ENCODE data around the gene C1QTNF12.
A peak's percentile ranks its signal among the peaks of the same experiment; 100 is the strongest.
"Not testable (repeated sequence)": the region's sequence is repeated elsewhere in the genome, so short reads cannot be mapped to it uniquely, and the experiment has no call there.

Gene C1QTNF12

DNA sequence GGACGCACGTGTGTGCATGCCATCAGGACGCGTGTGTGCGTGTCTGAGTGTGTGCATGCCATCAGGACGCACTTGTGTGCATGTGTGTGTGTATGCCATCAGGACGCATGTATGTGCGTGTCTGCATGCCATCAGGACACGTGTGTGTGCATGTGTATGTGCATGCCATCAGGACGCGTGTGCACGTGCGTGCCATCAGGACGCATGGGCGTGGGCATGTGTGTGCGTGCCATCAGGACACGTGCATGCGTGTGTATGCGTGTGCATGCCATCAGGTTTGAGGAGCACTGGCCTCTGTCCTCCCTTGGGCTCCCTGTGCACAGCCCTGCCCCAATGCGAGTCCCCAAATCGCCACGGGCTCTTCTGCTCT lies 12.6 kb upstream of the C1QTNF12 start:
- no peak for DNase-seq

DNA sequence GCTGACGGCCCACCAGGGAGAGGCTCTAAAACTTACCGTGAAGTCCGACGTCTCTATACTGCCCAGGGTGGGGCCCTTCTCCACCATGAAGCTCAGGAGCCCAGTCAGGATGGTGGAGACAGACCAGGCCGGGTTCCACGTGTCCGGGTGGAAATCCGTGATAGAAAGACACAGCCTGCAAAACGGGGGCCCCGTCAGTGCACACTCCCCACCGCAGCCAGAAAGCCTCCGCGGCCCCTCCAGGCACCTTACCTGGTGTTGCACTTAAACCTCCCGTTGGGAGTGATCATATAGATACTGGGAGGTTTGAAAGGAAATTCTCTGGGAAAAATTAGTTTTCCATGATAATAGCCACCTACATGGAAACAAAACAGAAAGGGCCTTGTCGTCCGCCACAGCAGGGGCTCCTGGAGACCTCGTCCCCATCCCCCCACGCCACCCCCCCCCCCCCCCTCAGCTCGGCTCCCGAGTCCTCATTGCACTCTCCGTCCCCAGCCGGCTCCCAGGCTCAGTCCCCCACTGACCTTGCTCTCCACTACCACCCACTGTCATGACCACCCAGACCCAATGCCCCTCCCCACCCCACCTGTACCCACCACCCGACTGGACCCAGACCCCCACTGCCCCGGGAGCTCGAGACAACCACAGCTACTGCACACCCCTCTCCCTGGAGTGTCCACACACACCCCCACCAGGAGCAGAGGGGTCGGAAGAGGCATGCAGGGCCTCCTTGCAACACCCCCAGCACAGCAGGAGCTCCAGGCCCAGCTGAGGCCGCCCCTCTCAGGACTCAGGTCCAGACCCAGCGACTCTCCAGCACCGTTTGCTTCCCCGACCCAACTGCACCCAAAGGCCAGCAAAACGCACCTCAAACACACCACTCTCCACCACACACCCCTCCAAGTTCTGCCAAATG lies 10.7 kb upstream of the C1QTNF12 start:
- no peak for DNase-seq

DNA sequence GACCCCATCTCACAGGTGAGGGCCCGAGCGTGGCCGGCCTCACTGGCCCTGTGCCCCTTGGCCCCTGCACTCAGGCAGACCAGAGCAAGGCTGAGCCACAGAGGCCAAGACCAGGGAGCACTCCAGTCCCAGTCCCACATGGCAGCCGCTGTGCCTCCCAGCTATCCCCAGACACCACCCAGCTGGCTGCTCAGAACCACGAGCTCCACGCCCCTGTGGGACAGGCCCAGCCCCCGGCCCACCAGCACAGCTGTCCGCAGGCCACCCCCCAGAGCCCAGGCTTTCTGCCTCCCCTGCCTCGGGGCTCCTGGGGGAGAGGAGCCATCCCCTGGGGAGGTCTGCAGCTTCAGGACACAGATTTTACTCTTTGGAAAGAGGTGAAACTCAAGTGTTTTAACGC lies 9.1 kb upstream of the C1QTNF12 start:
- no peak for DNase-seq

DNA sequence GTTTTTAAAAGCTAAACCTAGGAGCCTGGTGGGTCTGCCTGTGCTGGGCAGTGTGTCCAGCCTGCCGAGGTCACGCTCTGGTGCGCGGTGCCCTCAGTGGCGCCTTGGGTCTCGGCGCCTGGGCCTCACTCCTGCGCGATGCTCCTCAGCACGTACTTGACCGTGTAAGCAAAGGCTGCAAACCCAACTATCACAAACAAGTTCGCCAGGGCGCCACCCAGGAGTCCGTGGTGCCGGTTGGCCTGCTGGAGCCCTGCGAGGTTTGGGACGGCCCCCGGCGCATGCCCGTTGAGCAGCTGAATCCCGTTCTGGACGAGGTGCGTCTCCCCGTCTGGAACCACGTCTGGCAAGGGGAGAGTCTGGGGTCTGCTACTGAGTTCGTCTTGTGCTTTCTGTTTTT lies 8.6 kb upstream of the C1QTNF12 start:
- no peak for DNase-seq

DNA sequence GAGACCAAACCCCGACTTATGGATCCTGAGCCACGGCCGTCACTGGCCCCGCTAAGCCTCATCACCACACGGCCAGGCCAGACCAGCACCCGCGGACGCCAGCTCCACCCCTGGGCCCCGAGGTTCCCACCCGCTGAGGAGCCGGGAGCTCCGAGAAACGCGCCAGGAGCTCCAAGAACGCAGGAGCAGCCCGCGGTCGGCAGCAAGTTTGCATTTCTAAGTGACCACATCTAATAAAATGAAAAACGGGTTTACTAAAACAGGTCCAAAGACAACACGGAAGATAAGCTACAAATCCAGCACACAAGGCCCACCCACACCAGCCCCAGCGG lies 8.1 kb upstream of the C1QTNF12 start:
- no peak for DNase-seq

DNA sequence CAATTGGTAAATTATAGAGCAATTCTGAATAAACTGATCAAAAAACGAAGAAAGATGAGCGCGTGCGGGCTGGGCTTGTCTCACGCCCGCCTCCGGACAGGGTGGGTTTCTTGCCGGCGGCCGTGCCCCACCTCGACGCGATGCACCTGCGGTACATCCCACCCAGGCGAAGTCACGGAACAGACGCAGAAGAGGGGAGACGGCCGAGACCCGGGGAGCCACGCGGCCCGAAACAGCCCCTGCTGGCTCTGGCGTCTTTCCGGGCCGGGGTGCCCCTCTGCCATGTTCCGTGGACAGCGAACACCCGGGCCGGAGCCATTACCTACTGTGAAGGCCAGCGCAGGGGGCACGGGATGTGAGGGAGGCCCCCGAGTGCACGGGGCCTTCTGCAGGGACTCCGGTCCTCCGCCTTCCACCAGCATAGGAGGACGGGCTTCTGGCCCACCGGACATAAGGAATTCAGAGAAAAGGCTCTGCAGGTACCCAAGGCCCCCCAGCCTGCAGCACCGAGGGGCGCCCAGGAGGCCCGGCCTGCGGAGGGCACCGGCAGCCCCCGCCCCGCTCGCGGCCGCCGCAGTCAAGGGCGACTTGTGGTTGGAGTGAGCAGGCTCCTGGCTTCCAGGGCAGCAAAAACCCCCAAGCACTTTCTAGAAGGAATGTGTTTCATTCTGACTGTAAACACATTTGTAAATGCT lies 7.6 kb upstream of the C1QTNF12 start:
- no peak for DNase-seq

DNA sequence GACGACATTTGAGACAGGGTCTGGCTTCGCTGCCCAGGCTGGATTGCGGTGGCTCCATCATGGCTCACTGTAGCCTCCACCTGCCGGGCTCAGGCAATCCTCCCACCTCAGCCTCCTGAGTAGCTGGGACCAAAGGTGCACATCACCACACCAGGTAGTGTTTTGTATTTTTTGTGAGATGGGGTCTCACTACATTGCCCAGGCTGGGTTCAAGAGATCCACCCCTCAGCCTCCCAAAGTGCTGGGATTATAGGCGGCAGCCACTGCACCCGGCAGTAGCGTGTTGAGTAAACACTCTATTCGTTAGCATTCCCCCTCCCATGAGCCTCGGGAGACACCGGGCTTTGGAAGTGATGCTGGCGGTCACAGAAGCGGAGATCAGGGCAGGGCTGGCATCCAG lies 6.8 kb upstream of the C1QTNF12 start:
- DNase-seq, result no peak

DNA sequence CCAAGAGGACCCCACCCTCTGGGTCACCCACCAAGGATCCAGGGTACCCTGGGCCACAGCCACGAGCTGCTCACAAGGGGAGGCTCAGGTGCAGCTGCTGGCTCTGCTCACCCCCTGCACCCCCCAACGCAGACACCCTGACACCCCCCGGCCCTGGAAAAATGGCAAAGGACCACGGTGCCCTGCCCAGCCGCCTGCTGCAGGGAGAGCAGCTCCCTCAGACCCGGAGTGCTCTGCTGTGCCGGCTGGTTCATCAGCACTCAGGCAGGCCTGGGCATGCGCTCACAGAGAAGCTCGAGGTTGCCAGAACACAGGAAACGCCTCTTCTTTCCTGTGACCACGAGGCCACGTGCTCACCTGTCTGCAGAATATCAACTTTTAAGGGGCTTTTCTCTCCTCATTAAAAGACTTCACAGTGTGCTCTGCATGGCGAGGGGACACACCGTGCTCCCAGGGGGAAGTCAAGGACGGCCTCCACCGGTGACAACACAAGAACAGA lies 4.3 kb upstream of the C1QTNF12 start:
- peak; percentile 43 to 65 for DNase-seq

DNA sequence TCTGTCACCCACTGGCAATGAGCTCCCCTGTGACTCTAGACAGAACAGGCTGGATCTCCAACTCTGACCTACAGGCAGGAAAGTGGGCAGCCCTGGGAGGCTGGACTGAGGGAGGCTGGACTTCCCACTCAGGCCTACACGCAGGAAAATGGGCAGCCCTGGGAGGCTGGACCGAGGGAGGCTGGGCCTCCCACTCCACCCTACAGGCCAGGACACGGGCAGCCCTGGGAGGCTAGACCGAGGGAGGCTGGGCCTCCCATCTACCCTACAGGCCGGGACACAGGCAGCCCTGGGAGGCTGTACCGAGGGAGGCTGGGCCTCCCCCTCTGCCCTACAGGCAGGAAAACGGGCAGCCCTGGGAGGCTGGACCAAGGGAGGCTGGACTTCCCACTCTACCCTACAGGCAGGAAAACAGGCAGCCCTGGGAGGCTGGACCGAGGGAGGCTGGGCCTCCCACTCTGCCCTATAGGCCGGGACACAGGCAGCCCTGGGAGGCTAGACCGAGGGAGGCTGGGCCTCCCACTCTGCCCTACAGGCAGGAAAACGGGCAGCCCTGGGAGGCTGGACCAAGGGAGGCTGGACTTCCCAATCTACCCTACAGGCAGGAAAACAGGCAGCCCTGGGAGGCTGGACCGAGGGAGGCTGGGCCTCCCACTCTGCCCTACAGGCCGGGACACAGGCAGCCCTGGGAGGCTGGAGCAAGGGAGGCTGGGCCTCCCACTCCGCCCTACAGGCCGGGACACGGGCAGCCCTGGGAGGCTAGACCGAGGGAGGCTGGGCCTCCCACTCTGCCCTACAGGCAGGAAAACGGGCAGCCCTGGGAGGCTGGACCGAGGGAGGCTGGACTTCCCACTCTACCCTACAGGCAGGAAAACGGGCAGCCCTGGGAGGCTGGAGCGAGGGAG lies 1.7 kb upstream of the C1QTNF12 start:
- not testable (repeated sequence) for DNase-seq

DNA sequence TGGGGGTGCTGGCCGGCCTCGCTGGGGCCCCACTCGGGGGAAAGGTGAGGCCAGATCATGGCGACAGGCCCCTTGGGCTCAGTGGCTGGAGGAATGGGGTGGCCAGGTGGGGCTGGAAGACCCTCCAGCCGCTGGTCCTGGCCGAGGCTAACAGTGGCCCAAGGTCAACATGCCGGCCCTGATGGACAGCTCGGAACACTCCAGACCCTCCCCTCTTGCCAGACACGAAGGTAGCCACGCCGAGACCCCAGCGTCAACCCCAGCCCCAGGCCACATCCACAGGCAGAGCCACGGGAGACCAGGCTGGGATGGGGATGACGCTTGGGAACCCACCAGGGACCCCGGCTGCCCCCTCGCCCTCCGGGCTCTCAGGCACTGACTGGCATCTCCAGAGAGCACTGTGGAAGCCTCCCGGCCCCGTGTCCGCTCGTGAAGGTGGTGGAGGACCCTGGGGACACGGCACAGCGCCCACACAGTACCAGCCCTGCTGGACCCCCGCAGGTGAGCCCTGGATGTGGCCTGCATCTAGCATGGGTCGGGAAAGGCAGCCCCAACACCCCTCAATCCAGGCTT lies 905 bp upstream of the C1QTNF12 start:
- DNase-seq, result no peak

DNA sequence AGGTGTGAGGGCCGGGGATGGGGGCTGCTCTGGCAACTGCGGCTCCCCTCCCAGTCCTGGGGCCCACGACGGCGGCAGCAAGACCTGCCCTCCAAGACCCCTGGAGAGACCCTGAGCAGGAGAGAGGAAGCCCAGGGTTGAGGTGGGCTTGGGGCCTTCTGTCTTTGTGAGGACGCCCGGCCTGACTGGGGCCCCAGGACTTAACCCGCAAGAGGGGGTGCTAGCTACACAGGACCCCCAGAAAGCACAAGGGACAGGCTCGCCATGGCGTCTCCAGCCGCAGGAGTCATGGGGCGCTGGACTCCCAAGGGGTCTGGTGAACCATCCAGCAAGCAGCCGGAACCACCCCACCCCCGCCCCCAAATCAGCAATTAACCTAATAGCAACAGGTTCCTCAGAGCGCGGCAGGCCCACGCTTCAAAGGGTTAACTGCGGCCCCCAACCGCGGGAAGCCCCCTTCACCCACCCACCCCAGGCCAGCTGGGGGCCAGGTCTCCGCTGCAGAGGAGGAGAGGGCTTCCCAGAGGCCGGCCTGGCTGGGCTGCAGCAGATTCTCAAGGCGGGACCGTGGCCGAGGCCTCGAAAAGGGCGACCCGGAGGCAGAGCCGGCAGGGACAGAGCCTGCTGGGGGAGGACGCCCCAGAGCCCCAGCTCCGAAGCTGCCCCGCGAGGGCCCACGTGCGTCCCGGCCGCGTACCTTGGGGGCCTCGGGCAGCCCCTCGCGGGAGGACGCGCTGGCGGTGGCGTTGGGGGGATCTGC lies 525 bp downstream of the C1QTNF12 start:
- no peak for DNase-seq

DNA sequence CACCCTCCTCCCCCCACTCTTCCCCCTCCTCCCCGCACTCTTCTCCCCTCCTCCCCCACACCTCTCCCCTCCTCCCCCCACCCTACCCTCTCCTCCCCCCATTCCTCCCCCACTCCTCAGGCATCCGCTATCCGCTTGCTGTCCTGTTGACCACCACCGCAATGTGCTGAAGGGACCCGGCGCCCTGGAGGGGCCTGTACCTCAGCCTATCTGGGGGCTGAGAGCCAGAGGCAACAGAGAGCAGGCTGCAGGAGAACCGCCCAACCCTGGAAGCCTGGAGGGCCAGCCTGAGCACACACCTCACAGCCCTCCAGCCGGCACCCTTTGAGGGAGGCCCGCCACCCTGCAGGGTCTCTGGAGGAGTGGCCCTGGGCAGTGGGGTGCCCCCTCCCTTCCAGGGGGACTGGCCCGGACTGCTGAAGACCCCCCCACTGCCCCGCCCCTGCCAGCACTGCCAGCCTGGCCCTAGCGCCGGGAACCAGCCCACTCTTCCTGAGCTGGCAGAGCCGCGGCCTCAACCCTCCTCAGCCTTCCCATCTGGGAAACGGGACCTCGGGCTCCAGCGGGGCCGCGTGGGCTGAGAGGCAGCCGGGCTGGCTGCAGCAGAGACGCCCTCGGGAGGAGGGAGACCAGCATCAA lies 1.2 kb downstream of the C1QTNF12 start:
- DNase-seq, result no peak

DNA sequence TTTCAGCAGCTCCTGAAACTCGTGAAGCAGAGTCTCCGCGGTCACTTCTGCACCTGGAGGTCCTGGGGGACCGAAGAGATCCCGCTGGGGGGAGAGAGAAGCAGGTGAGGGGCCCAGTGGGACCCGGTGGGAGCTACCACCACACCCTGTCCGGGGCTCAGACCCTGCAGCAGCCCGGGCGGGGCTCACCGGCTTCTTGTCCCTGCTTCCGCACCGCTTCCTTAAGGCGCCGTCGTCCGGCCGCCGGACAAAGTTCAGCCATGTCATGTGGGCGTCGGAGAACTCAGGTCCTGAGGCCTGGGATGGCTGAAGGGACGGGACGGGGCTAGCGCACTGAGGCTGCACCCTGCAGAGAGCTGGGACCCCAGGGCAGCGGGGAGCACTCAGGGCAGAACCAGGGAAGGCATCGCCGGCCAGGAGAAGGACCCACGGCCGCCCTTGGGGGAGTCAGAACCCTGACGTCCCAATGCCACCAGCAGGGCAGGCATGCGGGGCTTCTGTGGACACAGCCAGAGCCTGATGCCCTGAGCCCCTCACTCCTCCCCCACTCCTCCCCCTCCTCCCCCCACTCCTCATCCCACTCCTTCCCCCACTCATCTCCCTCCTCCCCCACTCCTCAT lies 2.2 kb downstream of the C1QTNF12 start:
- no peak for DNase-seq

DNA sequence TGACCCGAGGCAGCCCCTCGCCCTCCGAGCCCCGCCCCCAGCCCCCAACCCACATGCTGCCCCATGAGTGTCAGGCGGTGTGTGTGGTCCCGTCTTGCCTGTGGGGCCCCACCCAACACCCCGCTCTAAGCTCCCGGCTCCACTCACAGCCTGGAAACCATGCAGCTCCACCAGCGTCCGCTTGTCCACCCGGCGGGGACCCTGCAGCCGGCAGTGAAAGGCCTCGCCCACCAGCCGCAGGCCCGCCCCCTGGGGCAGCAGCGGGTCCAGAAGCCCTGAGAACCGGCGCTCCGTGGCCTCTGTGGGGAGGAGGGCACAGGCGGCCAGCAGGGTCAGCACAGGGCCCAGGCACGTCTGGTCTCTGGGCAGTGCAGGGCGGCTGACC lies 2.7 kb downstream of the C1QTNF12 start:
- DNase-seq, result no peak

DNA sequence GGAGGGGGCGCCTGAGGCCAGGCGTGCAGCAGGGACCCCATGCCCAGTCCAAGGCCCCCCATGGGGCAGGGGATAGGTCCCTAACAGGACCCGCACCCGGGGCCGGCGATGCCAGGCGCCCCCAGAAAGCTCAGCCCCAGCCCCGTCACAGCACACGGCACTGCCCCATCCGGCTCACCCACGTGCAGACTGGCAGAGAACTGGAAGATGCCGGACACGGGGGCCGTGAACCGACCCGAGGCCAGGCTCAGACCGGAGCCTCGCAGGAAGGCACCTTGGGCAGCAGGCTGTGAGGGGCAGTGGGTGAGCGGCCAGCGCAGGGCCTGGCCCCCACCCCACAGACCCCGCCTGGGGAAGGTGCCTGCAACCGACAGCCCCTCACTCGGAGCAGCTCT lies 3.3 kb downstream of the C1QTNF12 start:
- DNase-seq, result no peak

DNA sequence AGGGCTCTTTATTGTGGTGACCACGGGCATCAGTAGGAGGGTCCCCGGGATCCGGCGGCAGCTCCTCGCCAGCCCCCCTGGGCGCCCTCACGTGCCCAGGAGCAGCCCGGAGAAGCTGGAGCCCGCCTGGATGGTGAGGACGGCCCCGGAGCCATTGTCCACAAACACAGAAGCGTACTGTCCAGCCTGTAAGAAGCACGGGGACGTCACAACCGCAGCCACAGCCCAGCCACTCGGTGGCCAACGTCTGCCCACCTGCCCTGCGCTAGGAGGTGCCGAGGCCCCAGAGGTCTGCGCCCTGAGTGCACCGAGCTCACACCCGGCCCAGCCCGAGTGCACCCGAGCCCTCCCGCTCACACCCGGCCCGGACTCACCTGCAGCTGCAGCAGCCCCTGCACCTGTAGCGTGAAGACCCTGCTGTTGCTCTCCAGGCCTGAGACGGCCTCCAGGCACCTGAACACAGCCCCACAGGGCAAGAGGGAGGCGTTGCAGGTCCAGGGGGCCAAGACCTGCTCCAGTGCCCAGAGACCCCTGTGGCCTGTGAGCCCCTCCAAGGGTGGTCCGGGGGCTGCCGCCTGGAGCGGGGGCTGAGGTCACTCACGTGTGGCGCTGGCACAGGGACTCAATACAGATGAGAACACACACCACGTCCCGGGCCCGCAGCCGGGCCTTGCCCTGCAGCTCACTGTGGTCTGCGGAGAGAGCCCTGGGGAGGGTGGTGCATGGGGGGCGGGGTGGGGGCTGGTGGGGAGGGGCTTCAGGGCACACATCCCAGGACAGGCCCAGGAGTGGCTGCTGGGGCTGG lies 3.9 kb downstream of the C1QTNF12 start:
- no peak for DNase-seq

DNA sequence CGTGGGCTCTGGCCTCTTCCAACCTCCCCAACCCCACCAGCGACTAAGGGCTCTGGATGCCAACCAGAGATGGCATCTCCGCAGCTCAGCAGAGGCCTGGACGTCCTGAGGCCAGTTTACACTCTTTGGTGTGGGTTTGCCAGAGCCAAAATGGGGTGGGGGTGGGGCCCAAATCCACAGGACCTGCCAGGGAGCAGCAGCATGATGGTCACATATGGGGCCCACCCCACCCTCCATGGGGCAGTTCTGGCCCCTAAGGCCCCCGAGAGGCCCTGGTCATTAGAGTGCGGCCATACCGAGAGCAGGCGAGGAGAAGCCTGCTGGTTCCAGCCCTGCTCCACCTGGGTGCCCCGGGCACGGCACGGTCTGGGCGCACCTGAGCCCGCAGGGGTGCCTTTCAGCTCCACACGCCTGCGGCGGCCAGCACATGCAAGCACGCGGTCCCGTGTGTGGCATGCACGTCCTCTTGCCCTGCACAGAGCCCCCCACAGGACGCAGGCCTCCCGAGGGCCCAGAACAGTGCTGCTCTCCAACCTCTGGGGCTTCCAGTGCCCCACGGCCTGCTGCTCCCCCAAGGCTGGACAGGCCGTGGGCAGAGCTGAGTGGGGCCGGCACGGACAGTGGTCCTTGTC lies 4.8 kb downstream of the C1QTNF12 start:
- no peak for DNase-seq

DNA sequence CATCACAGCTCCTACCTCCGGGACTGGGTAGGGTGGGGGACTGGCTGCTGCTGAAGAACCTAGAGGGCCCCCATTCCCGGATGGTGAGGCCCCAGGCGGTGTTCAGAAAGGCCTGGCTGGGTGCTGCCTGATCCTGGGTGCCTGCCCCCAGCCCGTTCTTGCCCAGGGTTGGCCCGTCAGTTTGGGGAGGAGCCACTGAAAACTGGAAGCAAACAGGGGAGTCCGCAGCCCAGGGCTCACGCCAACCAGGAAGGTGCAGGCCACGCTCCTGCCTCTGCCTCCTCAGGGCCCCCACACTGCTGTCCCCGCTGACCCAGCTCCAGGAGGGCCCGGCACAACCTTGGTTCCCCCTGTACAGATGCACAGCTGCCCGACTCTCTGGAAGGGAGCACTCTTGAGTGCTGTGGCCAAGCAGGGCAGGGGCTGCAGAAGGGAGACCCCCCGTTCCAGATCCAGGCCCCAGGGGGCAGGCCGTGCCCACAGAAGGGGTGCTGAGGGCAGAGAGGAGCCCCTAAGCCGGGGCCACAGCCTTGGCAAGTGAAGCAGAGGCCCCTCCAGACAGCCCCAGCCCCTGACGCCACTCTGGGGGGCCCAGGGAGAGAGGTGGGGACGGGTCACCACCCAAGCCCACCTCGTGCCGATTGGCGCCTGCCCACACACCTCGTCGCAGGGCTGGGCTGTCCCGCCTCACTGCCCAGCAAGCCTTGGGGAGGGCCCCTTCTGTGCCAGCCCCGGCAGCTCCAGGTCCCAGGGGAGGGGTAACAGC lies 5.5 kb downstream of the C1QTNF12 start:
- no peak for DNase-seq

DNA sequence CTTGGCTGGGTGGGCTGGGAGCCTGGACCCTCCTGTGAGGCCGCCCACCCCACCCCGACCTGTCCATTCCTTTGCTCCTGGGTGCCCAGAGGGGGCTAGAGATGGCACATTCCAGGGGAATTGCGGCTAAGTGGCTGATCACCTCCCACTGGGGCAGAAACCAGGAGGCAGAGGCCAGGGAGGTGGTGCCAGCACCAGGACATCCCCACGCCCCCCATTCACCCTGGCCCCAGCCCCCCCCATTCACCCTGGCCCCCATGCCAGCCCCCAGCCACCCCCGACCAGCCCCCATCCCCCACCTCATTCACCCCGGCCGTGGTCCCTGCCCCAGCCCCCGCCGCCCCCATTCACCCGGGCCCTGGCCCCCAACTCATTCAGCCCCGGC lies 6.2 kb downstream of the C1QTNF12 start:
- DNase-seq, result no peak

Data from stimulated activated CD4-positive, alpha-beta T cell treated with anti-CD3 and anti-CD28 coated beads, Interleukin-2, amount 100 ng/mL, for 48 hours (primary cell).